Tibial artery (tissue), 4 donors: ENCODE data around the gene DBH.

ENCODE experiments used
- DNase-seq, 2 donors: peaks; one replicate each; pipeline ENCODE4 v3.0.0-alpha.2; 2019
- H3K27ac ChIP-seq, 2 donors: fragments of 200-600 bp; sonication (generic) in 1 of 2; 1 replicate in 1 of 2; 2 replicates in 1 of 2; pipeline ENCODE4 v1.5.1; 2018 to 2019; ENCODE audit warnings: mild to moderate bottlenecking in 1 of 2
- H3K27me3 ChIP-seq, 2 donors: fragments of 200-600 bp; sonication (generic) in 1 of 2; one replicate each; pipeline versions ENCODE4 v1.5.1 to v1.6.0; 2016 to 2019
- H3K36me3 ChIP-seq, 3 donors: fragments of 200-600 bp; sonication (generic) in 2 of 3; one replicate each; pipeline ENCODE4 v1.5.1; 2016 to 2019; ENCODE audit warnings: mild to moderate bottlenecking in 2 of 3
- H3K4me1 ChIP-seq, 4 donors: fragments of 200-600 bp; sonication (generic) in 2 of 4; 1 replicate in 3 of 4; 2 replicates in 1 of 4; pipeline ENCODE4 v1.5.1; 2016 to 2019
- H3K4me3 ChIP-seq, 2 donors: fragments of 200-600 bp; sonication (generic) in 1 of 2; 1 replicate in 1 of 2; 2 replicates in 1 of 2; pipeline ENCODE4 v1.5.1; 2018 to 2019; ENCODE audit warnings: mild to moderate bottlenecking in 2 of 2
- H3K9me3 ChIP-seq, 3 donors: fragments of 200-600 bp; sonication (generic) in 1 of 3; one replicate each; pipeline ENCODE4 v1.5.1; 2016 to 2019
- intact Hi-C: fragments of 100-400 bp; cut with DNase I; formaldehyde crosslinking; loops from one replicate; pipeline ENCODE4 v1.15.0; 2023; ENCODE audit warnings: low total_unique reads
- TF ChIP-seq, protein P1 (sequence below), 2 experiments: fragments of 200-600 bp in 1 of 2; fragments of 450-650 bp in 1 of 2; IDR thresholded peaks; one replicate each; pipeline ENCODE4 v1.5.1; 2017 to 2019; ENCODE audit warnings: antibody characterized with exemption in 2 of 2, mild to moderate bottlenecking in 1 of 2, moderate library complexity in 1 of 2

DBH gene

DNA sequence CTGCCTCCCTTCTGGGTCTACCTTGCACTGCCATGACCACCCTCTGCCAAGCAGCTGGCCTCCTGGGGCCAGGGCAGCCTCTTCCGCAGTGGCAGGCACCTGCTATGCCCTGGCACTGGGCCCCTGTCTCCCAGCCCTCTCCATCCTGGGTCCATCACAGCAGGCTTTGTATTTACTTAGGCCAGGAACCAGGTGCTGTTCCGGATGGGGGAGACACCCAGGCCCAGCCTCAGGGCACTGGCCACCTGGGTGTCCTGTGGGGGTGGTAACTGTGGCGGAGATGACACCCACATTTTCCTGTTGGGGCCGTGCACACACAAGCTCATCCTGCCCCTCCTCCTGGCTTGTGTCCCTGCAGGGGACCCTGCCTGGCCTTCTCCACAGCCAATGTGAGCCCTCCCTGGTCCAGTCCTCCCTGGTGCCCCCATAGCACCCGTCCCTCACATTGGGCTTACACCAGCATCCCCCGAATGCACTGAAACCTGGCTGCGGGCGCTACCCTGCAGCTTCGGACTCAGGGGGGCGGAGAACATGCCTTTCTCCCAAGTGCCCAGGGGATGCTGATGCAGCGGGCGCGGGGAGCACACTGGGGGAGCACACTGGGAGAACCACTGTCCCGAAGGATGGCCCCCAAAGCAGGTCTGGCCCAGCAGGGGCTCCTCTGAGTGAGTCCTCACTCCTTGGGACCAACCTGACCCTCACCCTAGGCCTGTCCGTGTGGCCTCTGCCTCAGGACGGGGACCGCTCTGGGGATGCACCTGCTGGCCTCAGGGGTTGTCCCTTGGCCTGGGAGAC is 44.9 kb upstream of the DBH start:
- TF ChIP-seq, protein P1, sequence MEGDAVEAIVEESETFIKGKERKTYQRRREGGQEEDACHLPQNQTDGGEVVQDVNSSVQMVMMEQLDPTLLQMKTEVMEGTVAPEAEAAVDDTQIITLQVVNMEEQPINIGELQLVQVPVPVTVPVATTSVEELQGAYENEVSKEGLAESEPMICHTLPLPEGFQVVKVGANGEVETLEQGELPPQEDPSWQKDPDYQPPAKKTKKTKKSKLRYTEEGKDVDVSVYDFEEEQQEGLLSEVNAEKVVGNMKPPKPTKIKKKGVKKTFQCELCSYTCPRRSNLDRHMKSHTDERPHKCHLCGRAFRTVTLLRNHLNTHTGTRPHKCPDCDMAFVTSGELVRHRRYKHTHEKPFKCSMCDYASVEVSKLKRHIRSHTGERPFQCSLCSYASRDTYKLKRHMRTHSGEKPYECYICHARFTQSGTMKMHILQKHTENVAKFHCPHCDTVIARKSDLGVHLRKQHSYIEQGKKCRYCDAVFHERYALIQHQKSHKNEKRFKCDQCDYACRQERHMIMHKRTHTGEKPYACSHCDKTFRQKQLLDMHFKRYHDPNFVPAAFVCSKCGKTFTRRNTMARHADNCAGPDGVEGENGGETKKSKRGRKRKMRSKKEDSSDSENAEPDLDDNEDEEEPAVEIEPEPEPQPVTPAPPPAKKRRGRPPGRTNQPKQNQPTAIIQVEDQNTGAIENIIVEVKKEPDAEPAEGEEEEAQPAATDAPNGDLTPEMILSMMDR (IDR thresholded peaks at IDR 0.05), result no peak
- Histone ChIP-seq H3K4me3 (no peak overlapping the region), H3K27me3 (peaks cover 0 to 72% of the 10 kb centered on the region in 2 donors), H3K36me3 (no peaks in the 10 kb centered on the region), H3K27ac (no peak overlapping the region), H3K9me3 (peaks cover 0 to 2% (median 1%) of the 10 kb centered on the region in 3 donors), H3K4me1 (no peaks in the 10 kb centered on the region)
- intact Hi-C loops, result no loop called here
- no peak for DNase-seq

DNA sequence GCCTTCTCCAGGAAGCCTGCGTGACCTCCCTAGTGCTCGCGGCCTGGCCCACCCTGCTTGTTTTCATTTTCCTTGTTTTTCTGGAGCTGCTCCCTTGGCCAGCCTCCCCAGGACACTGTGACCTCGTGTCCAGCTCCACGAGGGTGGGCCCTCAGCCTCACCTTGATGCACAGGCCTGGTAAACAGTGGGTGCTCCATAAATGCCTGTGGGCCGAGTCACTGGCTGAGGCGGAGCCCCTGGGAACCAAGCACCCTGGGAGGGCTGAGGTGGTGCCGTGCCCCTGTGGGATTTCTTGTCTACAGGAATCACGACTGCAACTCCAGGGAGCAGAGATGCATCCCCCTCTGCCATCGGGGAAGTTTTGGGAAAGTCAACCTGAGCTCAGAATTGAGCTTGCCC is 44.2 kb upstream of the DBH start:
- TF ChIP-seq, protein P1 (IDR thresholded peaks at IDR 0.05), result no peak
- DNase-seq, result no peak
- Histone ChIP-seq H3K27ac (no peak overlapping the region), H3K36me3 (no peaks in the 10 kb centered on the region), H3K9me3 (peaks cover 0 to 9% (median 8%) of the 10 kb centered on the region in 3 donors), H3K4me3 (no peak overlapping the region), H3K4me1 (no peaks in the 10 kb centered on the region), H3K27me3 (peaks cover 0 to 66% of the 10 kb centered on the region in 2 donors)
- intact Hi-C loops, result no loop called here

DNA sequence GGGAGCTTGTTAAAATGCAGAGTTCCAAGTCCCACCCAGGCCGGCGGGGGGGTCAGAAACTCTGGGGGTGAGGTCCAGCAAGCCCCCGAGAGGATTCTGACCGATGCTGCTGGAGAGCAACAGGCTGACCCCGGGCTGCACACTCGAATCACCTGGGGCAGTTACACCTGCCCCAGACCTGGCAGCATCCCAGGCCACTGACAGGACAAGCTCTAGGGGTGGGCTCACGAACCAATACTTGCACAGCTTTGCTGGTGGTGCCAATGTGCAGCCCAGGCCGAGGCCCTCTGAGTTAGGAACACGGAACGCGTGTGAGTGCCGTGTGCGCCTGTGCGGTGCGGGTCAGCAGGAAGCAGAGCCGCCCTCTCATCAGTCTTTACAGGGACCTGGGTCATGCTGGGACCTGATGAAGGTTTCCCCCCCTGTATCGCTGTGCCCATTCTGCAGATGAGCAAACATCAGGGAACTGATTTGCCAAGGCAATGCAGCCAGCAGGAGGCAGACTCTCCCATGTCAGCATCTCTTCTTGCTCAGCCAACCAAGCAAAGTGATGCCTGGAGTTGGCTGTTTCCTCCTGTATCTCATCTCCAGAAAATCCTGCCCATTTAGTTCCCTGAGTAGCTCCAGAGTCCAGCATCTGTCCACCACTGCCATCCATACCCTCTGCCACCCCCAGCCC is 43.3 kb upstream of the DBH start:
- Histone ChIP-seq H3K36me3 (no peaks in the 10 kb centered on the region), H3K9me3 (peaks cover 7 to 17% (median 16%) of the 10 kb centered on the region in 3 donors), H3K27ac (no peak overlapping the region), H3K4me1 (no peaks in the 10 kb centered on the region), H3K4me3 (no peak overlapping the region), H3K27me3 (peaks cover 0 to 60% of the 10 kb centered on the region in 2 donors)
- no peak for DNase-seq
- intact Hi-C loops, result no loop called here
- TF ChIP-seq, protein P1 (IDR thresholded peaks at IDR 0.05), result no peak

DNA sequence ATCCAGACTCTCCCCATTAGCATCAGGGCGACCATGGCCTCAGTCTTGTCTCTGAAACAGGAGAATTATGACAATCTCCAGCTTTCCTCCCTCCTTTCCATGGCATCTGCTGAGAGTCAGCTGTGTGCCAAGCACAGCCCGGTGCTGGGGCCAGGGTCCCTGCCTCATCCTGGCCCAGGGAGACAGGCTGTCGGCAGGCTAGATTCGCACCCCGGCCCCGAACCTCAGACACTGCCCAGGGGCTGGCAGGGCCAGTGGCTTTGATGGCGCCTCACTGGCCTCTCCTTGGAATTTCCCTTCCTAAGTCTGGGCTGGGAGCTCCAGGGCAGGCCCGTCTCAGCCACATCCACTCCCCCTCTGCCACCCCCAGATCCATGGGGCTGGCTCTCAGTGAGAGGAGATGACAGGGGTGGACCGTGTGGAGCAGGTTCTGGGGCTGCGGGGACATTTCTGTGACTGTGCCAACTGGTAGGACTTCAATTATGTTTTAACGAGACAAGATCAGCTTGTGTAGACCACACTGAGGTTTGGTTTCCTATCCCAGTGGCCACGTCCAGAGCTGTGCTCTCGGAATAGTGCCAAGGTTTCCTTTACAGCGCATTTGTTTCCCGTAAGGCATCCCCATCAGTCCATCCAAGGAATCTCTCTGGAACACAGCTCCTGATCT is 42.4 kb upstream of the DBH start:
- Histone ChIP-seq H3K4me1 (no peaks in the 10 kb centered on the region), H3K27me3 (peaks cover 0 to 60% of the 10 kb centered on the region in 2 donors), H3K27ac (no peak overlapping the region), H3K4me3 (no peak overlapping the region), H3K36me3 (no peaks in the 10 kb centered on the region), H3K9me3 (peaks cover 7 to 25% (median 22%) of the 10 kb centered on the region in 3 donors)
- intact Hi-C loops, result no loop called here
- DNase-seq, result no peak
- TF ChIP-seq, protein P1 (IDR thresholded peaks at IDR 0.05), result no peak

DNA sequence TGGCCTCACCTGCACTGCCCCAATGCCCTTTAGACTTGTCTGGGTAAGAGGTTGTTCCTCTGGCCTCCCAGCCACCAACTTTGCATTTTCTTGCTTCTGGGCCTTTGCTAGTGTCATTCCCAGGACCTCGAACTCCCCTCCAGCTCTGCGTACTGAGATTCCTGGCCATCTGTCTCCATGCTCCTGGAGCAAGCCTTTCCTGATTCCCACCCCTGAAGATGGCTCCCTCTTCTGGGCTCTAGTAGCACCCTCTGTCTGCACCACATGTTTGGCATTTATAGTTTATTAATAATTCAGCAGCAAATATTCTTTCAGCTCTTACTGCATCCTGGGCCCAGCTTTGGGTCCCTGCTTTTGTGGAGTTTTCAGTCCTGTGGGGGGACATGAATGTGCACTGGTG is 41.9 kb upstream of the DBH start:
- DNase-seq, result no peak
- H3K36me3 ChIP-seq, result no peaks in the 10 kb centered on the region
- TF ChIP-seq, protein P1 (IDR thresholded peaks at IDR 0.05), result no peak
- no peaks in the 10 kb centered on the region for H3K4me1 ChIP-seq
- peaks cover 7 to 28% (median 22%) of the 10 kb centered on the region in 3 donors for H3K9me3 ChIP-seq
- intact Hi-C loops, result no loop called here
- no peak overlapping the region for H3K4me3 ChIP-seq
- peaks cover 0 to 58% of the 10 kb centered on the region in 2 donors for H3K27me3 ChIP-seq
- H3K27ac ChIP-seq, result no peak overlapping the region
